HG03460 (cell line): ENCODE results near the gene RAP1GAP2.
A peak's percentile ranks its signal among the peaks of the same experiment; 100 is the strongest.
"Not testable (repeated sequence)": the region's sequence is repeated elsewhere in the genome, so short reads cannot be mapped to it uniquely, and the experiment has no call there.

Source experiments
- ATAC-seq: cut with Tn5 transposase; IDR thresholded peaks from one replicate; pipeline ENCODE4 v1.9.1; 2021; ENCODE audit not compliant: unreplicated experiment

RAP1GAP2 gene

DNA sequence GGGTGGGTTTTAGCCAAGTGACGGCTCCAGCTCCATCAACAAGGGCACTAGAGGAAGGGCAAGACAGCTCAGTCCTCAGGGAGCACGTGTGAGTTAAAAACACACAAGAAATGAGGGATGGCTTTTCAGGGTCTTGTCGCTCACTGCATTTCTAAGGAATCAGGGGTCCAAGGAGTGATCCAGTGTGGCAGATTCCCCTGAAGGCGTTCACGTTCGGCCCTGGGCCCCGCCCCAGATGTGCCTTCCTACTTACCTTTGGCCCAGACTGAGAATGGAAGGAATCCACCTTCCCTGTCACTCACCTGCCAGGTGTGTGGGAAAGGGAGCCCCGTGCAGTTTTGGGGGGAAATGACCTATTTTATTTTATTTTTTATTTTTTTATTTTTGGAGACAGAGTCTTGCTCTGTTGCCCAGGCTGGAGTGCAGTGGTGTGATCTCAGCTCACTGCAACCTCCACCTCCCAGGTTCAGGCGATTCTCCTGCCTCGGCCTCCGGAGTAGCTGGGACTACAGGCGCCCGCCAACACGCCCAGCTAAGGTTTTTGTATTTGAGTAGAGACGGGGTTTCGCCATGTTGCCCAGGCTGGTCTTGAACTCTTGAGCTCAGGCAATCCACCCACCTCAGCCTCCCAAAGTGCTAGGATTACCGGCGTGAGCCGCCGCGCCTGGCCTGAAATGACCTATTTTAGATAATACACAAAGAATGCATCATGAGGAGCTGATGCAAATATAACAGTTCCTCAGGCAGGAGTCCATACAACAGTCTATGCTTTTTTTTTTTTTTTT is 195.3 kb downstream of the RAP1GAP2 start:
- ATAC-seq, result not testable (repeated sequence)

DNA sequence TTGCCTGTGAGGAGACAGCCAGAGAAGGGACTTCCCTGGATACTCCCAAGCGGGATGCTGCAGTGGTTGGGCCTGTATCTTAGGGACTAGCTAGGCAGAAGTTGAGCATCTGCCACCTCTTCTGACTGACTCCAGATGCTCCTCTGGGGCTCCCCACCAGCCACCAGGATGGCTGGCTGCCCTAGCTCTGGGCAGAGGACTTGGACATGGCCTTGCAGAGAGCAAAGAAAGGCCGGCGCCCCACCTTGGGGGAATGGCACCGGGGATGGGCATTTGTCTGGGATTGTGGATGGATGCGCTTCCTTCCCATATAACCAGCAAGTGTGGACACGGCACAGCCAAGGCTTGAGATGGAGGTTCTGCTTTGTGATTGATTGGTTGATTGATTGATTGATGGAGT is 198.2 kb downstream of the RAP1GAP2 start:
- ATAC-seq, result no peak

- no peak for ATAC-seq
These were observed 199.1 kb downstream of the RAP1GAP2 start for GRCh38 chr17:2995377-2995776.

DNA sequence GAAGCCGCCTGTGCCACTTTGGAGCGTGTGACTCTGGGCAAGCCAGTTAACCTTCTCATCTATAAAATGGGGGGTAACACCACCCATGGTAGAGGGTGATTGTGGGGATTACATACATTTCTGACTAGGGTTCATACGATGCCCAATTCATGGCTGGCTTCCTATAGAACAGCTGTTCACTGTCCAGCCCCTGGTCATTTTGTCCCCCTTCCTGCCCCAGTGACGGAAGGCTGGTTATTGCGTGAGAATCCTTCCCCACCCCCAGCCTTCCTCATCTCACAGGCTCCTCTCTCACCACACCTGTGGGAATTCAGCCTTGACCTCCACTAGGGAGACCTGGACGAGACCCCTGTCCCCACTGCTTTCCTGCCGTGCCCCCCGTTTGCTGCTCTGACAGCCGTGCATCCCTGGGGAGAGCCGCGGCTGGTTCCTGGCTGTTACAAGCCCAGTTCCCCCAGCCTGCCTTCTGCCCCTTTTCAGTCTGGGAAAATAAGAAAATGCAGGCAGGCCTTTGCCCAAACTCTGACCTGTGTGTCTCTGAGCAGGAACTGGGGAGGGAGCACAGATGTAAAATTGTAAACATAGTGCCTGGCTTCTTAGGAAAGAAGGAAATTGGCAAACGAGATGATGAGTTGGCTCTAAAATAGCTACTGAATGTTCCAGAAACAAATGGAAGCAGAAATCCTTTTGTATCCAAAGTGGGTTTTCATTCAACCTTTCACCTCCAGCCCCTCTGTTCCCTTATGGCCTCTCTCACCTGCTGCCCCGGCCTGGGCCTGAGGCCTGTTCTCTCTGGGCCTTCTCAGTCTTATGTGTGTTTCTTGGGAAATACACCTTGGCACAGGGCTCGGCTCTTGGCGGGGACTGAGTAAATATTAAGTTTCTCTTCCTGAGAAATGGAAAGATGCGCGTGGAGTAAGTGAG is 199.9 kb downstream of the RAP1GAP2 start:
- no peak for ATAC-seq

GRCh38 chr17:2996810-2997670 is 200.8 kb downstream of the RAP1GAP2 start:
- no peak for ATAC-seq

GRCh38 chr17:2998469-2998901 is 202.2 kb downstream of the RAP1GAP2 start:
- not testable (repeated sequence) for ATAC-seq

GRCh38 chr17:3002538-3003295 is 206.5 kb downstream of the RAP1GAP2 start:
- ATAC-seq, result peak; percentile 55

DNA sequence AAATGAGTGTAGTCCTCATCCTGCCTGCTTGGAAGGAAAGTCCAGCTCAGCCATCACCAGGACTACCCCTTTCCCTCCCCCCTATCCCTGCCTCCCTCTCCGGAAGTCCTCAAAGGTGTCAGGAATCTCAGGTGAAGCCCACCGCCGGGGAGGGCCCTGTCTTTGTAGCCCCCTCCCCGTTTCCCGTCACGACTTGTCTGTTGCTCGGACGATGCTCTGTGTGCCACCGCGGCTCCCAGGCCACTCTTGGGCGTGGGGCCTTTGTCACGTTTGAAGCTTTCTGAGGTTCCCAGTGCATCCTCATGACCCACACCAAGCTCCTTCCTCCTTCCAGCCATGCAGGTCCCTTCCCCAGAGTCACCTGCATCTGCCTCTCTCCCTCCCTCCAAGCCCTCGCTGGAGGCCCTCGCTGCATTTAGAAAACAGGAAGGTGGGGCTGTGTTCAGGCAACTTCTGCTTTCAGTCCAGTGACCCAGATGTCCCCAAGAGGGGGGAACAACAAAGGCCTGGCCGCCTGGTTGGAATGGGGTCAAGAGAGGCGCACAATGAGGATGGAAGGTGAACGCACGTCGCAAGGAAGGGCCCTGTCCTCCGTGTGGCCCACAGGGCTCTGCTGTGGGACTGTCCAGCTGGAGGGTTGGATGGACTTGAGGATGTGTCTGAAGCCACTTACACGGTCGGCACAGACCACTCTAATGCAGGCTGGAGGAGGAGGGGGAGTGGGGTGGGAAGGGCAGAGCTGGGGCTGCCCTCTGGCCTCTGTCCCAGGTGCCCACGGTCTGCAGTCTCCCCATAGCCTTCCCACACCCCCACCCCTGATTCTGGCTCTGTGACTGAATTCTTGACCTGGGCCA is 207.3 kb downstream of the RAP1GAP2 start:
- ATAC-seq, result no peak

GRCh38 chr17:3004150-3004801 is 208.0 kb downstream of the RAP1GAP2 start:
- no peak for ATAC-seq

GRCh38 chr17:3004925-3005324 is 208.7 kb downstream of the RAP1GAP2 start:
- ATAC-seq, result no peak

- no peak for ATAC-seq
These were observed 209.5 kb downstream of the RAP1GAP2 start for GRCh38 chr17:3005696-3006095.

DNA sequence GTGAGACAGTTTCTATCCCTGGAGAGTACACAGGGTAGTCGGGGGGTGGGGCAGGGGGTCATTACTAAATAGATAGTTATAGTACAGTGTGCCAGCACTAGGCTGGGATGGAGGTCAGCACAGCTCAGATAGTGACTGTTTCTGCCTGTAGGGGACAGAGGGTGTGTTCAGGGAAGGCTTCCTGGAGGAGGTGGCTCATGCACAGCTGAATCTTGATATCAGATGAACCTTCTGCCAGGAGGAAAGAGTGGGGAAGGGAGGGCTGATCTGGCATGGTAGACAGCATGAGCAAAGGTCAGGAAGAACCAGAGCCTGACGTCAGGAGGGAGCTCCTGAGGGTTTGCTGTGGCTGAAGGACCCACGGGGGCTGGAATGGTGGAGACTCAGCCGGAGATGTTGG is 210.6 kb downstream of the RAP1GAP2 start:
- ATAC-seq, result no peak

DNA sequence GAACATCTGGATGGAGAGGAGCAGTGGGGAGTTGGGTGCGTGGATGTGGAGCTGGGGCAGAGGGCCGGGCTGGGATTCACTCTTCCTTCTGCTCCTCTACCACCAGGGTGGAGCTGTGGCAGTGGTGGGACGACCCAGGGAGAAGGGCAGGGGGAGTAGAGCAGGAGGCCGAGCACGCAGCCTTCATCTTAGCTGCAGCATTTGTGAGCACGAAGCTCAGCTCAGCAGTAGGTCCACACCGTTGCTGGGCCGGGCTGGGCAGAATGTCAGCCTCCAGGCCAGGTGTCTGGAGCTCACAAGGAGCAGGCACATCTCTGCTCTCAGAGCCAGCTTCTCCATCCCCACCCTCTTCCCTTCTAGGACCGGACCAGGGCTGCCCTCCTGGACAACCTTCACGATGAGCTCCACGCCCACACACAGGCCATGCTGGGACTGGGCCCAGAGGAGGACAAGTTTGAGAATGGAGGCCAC is 211.4 kb downstream of the RAP1GAP2 start:
- ATAC-seq, result no peak

GRCh38 chr17:3008336-3009288 is 212.4 kb downstream of the RAP1GAP2 start:
- ATAC-seq, result no peak

GRCh38 chr17:3009411-3009920 is 213.2 kb downstream of the RAP1GAP2 start:
- no peak for ATAC-seq

DNA sequence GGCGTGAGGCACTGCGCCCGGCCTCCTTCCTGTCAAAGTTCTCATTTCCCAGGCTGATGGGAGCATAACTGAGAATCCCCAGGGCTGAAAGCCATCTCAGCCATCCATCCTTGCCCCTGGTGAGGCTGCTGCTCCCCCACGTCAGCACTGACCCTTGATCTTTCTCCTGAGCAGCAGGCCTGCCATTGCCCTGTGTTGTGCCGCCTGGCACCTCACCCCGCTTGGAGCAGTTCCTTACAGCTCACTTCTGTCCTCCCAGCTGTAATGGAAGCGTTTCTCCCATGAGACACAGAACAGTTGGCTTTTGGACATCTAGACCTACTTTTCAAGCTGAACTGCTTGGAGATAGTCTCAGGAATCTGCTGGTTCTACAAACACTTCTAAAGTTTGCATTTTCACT is 215.7 kb downstream of the RAP1GAP2 start:
- no peak for ATAC-seq

- ATAC-seq, result no peak
These were observed 216.8 kb downstream of the RAP1GAP2 start for GRCh38 chr17:3012926-3013581.
